ENCODE data around the gene DLGAP1.

DLGAP1 gene

DNA sequence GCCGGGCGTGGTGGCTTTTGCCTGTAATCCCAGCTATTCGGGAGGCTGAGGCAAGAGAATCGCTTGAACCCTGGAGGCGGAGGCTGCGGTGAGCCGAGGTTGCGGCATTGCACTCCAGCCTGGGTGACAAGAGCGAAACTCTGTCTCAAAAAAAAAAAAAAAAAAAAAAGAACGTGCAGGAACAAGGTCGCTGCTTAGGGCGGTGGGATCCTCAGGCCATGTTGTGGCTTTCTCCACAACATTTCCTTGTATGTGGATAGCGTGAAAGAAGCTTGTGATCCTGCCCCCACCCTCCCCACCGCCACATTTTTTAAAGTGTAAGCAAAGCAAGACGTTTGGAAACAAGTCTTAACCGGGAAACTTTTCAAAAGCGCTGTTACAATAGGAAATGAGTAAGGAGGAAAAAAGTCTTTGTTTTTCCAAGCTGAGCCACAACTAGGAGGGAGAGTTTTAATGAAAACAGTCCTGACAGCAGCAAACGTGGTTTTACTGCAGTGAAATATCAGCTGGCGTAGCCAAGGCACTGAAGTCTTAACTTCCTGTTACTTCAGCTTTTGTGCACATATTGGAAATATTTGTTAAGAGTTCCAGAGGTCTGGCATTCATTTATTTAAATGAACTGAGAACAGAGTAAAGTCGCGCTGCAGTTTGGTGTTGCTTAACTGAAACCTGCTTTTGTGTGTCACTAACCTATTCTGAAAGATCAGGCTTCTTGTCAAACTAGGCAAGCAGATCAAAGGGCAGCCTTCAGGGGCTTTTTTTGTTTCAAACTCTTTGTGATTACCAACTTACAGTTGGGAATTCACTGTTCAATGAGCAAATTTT lies 1001.4 kb downstream of the DLGAP1 start:
- Mint-ChIP-seq H3K27ac (peak overlapping the region; percentile 99), H3K4me3 (peak overlapping the region; percentile 90), H3K4me1 (ENCODE audit: low read depth) (peaks cover 26% of the 10 kb centered on the region), H3K9me3 (no peaks in the 10 kb centered on the region), H3K36me3 (ENCODE audit: low read depth) (peaks cover 68% of the 10 kb centered on the region), H3K27me3 (no peaks in the 10 kb centered on the region)
- intact Hi-C loops (cut with micrococcal nuclease): loop anchor here (5.0 to 10.0 kb wide), 2 partner anchors 209 to 421 kb away; no protein-coding TSS in a partner anchor

DNA sequence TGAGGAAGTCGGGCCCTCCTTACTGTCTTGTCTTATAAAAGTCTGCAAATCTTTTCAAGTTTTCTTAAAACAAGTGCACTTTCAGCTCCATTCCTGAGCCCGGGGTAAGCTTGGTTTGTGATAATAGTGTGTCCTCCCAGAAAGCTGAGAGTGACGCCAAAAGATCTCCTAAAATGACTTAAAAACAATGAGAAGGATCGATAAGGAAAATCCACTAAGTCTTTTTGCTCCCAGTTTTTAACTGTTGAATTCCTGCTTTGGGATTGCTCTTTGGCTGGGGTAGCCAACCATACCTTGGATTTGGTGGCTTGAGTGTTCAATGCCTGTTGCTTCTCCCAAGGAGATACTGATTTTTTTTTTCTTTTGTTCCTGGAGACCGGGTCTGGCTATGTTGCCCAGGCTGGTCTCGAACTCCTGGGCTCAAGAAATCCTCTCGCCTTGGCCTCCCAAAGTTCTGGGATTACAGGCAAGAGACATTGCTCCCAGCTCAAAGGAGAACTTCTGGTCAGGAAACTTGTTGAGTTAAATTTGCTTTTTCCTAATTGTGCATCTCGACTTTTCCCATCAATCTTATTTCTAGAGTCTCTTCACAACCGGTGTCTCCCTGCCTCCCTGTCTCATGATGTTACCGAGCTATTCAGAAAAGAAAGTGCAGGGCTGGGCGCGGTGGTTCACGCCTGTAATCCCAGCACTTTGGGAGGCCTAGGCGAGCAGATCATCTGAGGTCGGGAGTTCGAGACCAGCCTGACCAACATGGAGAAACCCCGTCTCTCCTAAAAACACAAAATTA lies 1002.2 kb downstream of the DLGAP1 start:
- intact Hi-C loops (cut with micrococcal nuclease): loop anchor here (5.0 to 10.0 kb wide), 2 partner anchors 209 to 422 kb away; no protein-coding TSS in a partner anchor
- H3K4me1 Mint-ChIP-seq (ENCODE audit: low read depth): peaks cover 20% of the 10 kb centered on the region
- H3K9me3 Mint-ChIP-seq: no peaks in the 10 kb centered on the region
- peaks cover 67% of the 10 kb centered on the region for H3K36me3 Mint-ChIP-seq (ENCODE audit: low read depth)
- H3K4me3 Mint-ChIP-seq: peak overlapping the region; percentile 90
- H3K27me3 Mint-ChIP-seq: no peaks in the 10 kb centered on the region
- peak overlapping the region; percentile 99 for H3K27ac Mint-ChIP-seq

DNA sequence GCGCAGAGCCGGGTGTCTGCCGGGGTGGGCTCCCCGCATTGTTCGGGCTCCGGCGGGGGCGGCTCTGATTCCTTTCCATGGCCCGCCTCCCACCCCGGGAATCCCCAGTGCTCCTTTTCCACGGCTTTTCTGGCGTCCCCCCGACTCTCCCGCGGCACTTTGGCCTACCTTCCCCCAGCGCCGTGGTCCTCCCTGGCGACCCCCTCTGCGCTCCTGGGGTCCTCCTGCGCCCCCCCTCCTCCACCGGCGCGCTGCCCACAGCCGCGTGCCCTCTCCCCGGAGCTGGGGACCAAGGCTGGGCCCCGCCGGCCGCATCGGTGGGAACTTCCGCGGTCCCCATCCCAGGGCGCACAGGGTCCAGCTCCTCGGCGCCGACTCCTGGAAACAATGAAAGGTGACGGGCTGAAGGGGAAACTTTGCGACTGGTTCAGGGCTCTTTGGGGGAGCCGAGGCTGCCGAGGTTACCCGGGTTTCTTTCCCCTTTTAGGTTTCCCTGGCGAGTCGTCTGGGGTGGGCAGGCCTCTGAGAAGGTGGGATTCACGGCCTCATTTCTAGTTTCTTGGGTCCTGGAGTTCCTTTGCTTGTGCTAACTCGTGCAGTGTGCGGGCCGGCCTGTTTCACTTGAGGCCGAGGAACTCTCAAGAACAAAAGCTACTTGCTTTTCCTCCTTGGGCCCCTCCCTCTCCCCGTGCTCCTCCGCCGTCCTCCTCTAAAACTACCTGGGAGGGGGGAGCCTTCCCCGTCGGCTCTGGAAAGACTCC lies 1002.9 kb downstream of the DLGAP1 start:
- intact Hi-C loops (cut with micrococcal nuclease): loop anchor here (5.0 to 10.0 kb wide), 2 partner anchors 210 to 423 kb away; no protein-coding TSS in a partner anchor
- H3K4me1 Mint-ChIP-seq (ENCODE audit: low read depth): peaks cover 13% of the 10 kb centered on the region
- H3K4me3 Mint-ChIP-seq: peak overlapping the region; percentile 90
- H3K36me3 Mint-ChIP-seq (ENCODE audit: low read depth): peaks cover 59% of the 10 kb centered on the region
- no peaks in the 10 kb centered on the region for H3K27me3 Mint-ChIP-seq
- H3K9me3 Mint-ChIP-seq: no peaks in the 10 kb centered on the region
- peak overlapping the region; percentile 99 for H3K27ac Mint-ChIP-seq

DNA sequence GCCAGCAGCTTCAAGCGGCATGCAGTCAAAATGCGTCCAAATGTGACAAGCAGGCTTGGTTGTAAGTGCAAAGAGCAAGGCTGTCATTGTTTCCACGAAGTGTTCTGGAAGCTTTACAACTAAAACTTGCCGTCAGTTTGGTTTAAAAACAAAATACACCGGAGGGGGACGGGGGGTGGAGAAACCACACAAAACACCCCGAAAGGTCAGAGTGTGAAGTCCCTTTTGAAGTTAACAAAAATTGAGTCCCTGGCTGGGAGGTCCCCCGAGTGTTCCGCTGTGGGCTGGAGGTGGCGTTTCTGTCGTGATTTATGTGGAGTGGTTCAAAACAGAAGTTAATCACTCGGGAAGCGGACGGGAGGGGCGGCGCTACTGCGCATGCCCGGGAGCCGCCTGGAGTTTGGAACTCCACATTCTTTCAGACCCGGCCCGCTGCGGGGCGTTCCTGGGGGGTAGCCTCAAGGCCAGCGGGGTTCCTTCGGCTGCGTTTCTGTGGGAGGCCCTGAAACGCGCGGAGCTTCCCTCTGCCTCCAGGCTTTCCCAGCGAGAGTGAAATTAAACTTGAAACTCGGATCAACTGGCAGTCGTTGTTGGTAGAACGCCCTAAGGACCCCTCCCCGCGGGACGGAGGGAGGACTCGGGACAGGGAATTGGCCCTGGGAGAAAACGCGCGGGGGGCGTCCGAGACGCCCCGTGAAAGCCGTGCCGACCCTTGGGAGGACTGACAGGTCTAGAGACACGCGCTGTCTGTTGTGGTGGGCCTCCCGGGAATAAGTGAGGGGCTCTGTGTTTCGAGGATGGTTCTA lies 1003.7 kb downstream of the DLGAP1 start:
- no peaks in the 10 kb centered on the region for H3K9me3 Mint-ChIP-seq
- intact Hi-C loops (cut with micrococcal nuclease): loop anchor here (5.0 to 10.0 kb wide), 2 partner anchors 211 to 423 kb away; no protein-coding TSS in a partner anchor
- peak overlapping the region; percentile 99 for H3K27ac Mint-ChIP-seq
- H3K36me3 Mint-ChIP-seq (ENCODE audit: low read depth): peaks cover 51% of the 10 kb centered on the region
- H3K4me1 Mint-ChIP-seq (ENCODE audit: low read depth): peaks cover 20% of the 10 kb centered on the region
- peak overlapping the region; percentile 90 for H3K4me3 Mint-ChIP-seq
- H3K27me3 Mint-ChIP-seq: no peaks in the 10 kb centered on the region

DNA sequence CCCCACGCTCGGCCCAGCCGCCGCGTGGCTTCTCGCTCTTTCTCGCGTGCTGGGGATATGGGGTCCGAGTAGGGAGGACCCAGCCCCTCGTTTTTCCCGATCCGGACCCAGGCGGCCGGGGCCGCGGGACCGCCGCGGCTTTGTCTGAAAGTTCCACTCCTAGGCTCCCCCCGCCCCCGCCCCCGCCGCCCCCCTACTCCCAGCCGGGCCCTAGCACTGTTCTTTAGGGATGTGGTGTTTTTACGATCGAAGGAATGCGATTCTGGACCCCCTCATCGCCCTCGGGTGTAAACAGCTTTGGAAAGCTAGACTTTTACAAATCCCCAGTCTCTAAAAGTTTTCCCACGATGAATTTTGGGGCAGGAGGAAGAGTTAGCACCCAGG lies 1004.3 kb downstream of the DLGAP1 start:
- H3K9me3 Mint-ChIP-seq: no peaks in the 10 kb centered on the region

DNA sequence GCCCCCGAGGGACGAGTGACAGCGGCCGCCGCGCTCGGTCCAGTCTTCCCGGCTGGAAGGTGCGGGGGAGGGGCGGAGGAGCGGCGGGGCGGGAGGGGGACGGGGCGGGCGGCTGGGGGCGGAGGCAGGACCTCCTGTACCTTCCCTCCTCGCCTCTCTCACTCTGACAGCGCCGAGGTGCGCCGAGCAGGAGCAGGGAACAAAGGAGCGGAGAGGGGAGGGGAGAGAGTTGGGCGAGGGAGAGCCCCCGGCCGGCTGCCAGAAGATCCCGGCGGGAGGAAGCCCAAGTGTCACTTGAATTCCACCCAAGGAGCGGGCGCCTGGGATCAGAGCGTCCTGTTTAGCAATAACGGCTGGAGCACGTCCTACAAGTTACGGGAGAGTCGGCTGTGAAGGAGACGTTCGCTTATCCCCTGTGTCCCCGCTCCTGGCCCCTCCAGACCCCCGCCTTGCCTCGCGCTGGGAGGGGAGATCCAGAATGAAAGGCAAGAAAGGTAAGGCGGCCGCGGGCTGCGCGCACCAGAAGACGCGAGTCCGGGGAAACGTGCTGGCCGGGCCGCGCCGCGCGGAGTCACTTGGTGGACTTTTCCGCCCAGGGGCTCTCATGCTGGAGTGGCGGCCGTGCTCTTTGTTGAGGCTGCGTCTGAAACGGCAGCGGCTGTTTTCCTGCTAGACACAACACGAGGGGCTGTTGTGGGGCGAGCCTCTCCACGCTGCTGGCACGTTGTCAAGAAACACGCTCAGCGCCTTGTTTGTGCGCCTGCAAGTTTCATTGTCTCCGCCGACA lies 1004.9 kb downstream of the DLGAP1 start, which contains the start of gene TGIF1:
Gene TGIF1, plus strand, starts transcription at position 161 of the 787 bp plus-strand sequence. Its CDS starts 318 bp downstream, at position 479.
- peaks cover 43% of the 10 kb centered on the region for H3K36me3 Mint-ChIP-seq (ENCODE audit: low read depth)
- H3K27me3 Mint-ChIP-seq: no peaks in the 10 kb centered on the region
- H3K9me3 Mint-ChIP-seq: no peaks in the 10 kb centered on the region
- peaks cover 32% of the 10 kb centered on the region for H3K4me1 Mint-ChIP-seq (ENCODE audit: low read depth)
- peak within 1 kb of the TSS; percentile 90 for H3K4me3 Mint-ChIP-seq
- intact Hi-C loops (cut with micrococcal nuclease): loop anchor here (5.0 to 10.0 kb wide), 2 partner anchors 212 to 425 kb away; no protein-coding TSS in a partner anchor
- peak within 1 kb of the TSS; percentile 99 for H3K27ac Mint-ChIP-seq

More for the DNA sequence above, 1004.3 kb downstream of the DLGAP1 start:
- intact Hi-C loops (cut with micrococcal nuclease): loop anchor here (5.0 to 10.0 kb wide), 2 partner anchors 212 to 424 kb away; no protein-coding TSS in a partner anchor
- no peaks in the 10 kb centered on the region for H3K27me3 Mint-ChIP-seq
- peak overlapping the region; percentile 99 for H3K27ac Mint-ChIP-seq
- peaks cover 45% of the 10 kb centered on the region for H3K36me3 Mint-ChIP-seq (ENCODE audit: low read depth)
- H3K4me3 Mint-ChIP-seq: peak overlapping the region; percentile 90
- peaks cover 26% of the 10 kb centered on the region for H3K4me1 Mint-ChIP-seq (ENCODE audit: low read depth)

DNA sequence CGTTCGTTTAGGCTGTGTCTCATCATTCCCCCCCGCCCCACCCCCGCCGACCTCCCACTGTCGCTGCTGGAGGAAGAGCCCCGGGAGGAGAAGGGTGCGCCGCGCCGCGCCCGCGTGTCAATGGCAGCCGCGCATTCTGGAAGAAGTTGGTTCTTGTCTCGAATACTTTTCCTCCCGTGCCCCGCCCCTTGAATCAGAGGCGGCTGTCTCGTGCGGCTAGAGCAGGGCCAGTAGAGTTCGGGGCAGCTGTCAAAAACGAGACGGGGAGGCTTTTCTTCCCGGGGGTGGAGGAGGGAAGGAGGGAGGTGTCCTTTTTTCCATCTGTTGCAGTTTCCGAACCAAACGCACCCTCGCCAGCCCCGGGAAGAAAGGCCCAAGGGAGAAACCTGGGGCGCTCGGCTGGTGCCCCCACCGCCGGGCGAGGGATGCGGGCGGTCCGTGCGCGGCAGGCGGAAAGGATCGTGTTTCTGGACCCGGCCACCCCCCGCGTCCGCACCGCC lies 1005.5 kb downstream of the DLGAP1 start:
- peak overlapping the region; percentile 90 for H3K4me3 Mint-ChIP-seq
- intact Hi-C loops (cut with micrococcal nuclease): loop anchor here (1.0 to 10.0 kb wide), 4 partner anchors 144 to 425 kb away; no protein-coding TSS in a partner anchor
- H3K27ac Mint-ChIP-seq: peak overlapping the region; percentile 99
- H3K27me3 Mint-ChIP-seq: no peaks in the 10 kb centered on the region
- H3K36me3 Mint-ChIP-seq (ENCODE audit: low read depth): peaks cover 43% of the 10 kb centered on the region
- H3K4me1 Mint-ChIP-seq (ENCODE audit: low read depth): peaks cover 36% of the 10 kb centered on the region
- no peaks in the 10 kb centered on the region for H3K9me3 Mint-ChIP-seq

DNA sequence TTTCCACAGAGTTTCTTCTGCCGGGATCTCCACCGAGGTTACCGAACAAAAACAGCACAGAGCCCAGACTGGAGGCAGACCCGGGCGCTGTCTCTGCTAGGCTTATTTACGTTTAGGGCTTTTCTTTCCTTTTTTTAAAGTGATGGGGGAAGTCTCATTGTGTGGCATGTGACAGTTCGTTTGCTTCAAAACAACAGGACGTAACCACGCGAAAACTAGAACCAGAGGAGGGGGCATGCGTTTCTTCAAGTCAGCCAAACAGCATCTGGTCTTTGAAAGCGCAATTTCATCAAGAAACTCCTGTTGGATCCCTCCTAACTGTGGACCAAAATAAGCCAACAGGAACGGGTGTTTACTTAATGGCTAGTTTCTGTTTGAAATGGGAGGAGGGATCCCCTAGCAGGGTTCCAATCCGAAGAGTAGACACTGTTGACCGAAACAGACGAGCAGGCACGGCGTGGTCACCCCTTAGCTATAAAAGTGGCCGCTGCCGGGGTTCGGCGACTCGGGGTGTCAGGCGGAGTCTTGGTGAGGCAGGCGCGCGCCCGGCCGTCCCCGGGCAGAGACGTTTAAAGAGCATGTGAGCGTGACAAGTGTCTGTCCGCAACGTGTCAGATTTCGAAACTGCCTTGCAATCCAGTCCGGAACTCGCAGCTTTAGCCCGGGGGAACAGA lies 1006.1 kb downstream of the DLGAP1 start:
- no peaks in the 10 kb centered on the region for H3K27me3 Mint-ChIP-seq
- H3K4me3 Mint-ChIP-seq: peak overlapping the region; percentile 90
- intact Hi-C loops (cut with micrococcal nuclease): loop anchor here (1.0 to 5.0 kb wide), 2 partner anchors 144 to 272 kb away; no protein-coding TSS in a partner anchor
- no peaks in the 10 kb centered on the region for H3K9me3 Mint-ChIP-seq
- peaks cover 43% of the 10 kb centered on the region for H3K36me3 Mint-ChIP-seq (ENCODE audit: low read depth)
- H3K27ac Mint-ChIP-seq: peak overlapping the region; percentile 99
- H3K4me1 Mint-ChIP-seq (ENCODE audit: low read depth): peaks cover 36% of the 10 kb centered on the region

DNA sequence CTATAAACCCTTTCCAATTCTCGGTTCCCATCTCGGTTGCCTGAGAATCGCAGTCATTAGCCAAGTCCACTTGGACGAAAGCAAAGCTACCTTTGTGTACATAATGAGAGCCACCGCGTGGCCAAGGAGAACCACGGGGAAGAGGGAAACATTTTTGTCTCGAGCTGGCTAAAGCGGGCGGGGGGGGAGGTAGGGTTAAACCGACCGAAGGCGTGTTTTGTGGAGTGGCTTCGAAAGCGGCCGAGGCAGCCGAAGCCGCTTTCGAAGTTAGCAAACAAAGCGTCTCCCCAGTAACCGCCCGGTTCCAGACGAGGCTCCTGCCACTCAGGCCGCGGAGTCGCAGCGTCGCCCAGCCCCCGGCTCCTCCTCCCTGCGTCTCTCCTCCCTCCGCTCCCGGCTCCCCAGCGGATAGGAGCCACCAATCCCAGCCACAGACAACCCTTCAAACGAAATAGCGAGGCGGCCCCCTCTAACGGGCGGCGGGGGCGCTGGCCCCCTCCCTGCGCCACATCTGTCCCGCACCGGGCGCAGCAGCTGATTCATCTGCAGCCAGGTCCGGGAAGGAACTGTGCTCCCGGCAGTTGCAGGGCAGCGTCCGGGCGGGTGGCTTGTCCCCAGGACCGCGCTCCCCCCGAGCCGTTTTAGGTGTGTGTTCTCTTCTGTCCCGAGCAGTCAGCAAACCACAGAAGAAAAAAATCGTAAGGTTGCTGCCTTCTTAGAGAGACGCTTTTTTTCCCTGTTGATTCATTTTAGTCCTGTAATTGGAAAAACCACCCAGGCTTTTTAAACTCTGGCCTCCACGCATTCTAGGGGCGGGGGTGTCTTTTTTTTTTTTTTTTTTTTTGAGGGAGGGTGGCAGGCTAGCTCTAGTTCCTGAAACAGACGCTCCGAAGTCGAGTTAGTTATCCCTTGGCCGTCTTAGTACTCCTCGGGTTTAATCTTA lies 1006.9 kb downstream of the DLGAP1 start:
- Mint-ChIP-seq H3K27ac (peak overlapping the region; percentile 99), H3K4me1 (ENCODE audit: low read depth) (peaks cover 33% of the 10 kb centered on the region), H3K27me3 (no peaks in the 10 kb centered on the region), H3K4me3 (peak overlapping the region; percentile 90), H3K36me3 (ENCODE audit: low read depth) (peaks cover 43% of the 10 kb centered on the region), H3K9me3 (no peaks in the 10 kb centered on the region)
- intact Hi-C loops (cut with micrococcal nuclease): loop anchor here (5.0 kb wide), 1 partner anchor 271 kb away; no protein-coding TSS in a partner anchor

DNA sequence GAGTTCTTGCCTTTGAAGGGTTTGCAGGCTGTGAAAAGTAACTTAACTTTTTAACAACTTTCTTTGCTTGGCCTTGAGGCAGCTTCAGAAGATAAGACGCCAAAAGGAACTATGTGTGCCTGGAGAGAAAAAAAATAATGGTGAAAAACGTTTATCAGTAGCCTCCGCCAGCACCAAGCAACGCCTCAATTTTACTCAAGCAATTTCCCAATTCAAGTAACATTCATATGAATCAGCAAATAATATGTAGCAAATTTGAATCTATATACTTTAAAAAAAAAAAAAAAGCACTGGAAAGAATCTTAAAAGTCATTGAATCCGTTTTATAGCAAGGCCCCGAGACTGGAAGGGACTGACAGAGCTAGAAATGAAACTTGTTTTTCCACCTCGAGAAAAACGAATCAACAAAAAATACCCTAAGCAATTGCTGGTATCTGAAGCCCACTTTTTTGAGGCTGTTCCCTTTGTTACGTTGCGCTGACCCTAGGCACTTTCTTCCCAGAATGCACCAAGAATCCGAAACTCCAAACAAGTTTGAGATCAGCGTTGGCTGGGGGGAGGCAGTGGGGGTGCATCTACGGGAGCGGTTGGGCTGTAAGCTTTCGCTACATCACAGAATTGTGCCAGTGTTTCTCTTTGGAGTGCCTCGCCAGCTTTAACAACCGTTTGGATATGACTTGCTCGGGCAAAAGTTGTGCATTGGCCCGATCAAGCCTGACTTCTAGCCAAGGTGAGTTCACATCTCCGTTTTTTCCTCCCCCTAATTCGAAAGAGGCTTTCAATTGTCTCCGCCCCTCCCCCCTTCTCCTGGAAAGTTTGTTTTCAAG lies 1007.8 kb downstream of the DLGAP1 start:
- peak overlapping the region; percentile 99 for H3K27ac Mint-ChIP-seq
- peaks cover 24% of the 10 kb centered on the region for H3K4me1 Mint-ChIP-seq (ENCODE audit: low read depth)
- intact Hi-C loops (cut with micrococcal nuclease): loop anchor here (5.0 kb wide), 1 partner anchor 270 kb away; no protein-coding TSS in a partner anchor
- H3K27me3 Mint-ChIP-seq: no peaks in the 10 kb centered on the region
- peaks cover 42% of the 10 kb centered on the region for H3K36me3 Mint-ChIP-seq (ENCODE audit: low read depth)
- no peaks in the 10 kb centered on the region for H3K9me3 Mint-ChIP-seq
- H3K4me3 Mint-ChIP-seq: peak overlapping the region; percentile 90

All from dendritic cell treated with granulocyte-macrophage colony-stimulating factor and Interleukin-4, amounts not matched to agents 40 ng/mL and 50 ng/mL, for 4 days (primary cell).